ELF-1 (cell line): ENCODE results near the gene ATXN10.
"Not testable (repeated sequence)": the region's sequence is repeated elsewhere in the genome, so short reads cannot be mapped to it uniquely, and the experiment has no call there.

Source experiments
- DNase-seq: peaks from one replicate; pipeline ENCODE4 v3.0.0-alpha.2; 2016; ENCODE audit warnings: low read depth, low spot score

ATXN10 gene

DNA sequence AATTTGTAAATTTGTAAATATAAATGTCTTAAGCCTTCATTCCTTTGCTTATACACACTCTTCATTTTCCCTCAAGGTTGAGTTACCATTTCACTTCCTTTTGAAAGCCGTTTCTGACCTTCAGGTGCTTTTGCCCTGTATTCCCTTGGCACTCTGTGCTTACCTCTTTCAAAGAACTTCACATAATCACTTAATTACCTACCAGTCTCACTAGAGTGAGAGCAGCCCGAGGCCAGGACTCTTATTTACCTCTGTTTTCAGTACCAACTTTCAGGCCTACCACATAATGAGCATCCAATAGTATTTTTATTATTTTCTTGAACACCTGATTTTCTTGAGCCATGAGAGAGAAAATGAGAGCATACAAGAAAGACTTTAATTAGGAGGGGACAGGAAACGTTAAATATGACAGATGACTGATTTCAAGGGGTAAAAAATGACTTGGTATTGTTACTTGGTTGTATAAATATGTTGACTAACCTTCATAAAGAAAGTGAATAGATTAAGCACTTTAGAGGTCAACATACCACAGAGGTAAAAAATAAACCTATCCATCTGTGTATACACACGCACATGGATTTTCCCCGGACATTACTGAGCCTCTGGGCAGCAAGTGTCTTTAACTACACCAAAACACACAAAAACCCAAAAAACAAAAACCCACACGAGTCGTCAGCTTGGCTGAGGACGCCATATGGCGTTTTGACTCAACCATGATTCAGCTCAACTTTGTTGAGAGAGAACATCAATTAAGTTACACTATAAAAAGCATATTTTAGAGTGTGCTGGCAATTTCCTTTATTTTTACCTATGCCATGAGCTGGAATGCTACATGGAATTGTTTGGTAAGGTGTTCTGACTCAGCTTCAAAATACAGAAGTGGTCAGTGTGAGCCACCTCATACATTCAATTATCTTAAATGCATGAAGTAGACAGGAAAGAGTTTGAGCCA, 7.6 kb downstream of the ATXN10 start:
- DNase-seq: no peak

- no peak for DNase-seq
These were observed 9.5 kb downstream of the ATXN10 start for GRCh38 chr22:45680932-45681700.

GRCh38 chr22:45682064-45682463, 10.4 kb downstream of the ATXN10 start:
- no peak for DNase-seq

DNA sequence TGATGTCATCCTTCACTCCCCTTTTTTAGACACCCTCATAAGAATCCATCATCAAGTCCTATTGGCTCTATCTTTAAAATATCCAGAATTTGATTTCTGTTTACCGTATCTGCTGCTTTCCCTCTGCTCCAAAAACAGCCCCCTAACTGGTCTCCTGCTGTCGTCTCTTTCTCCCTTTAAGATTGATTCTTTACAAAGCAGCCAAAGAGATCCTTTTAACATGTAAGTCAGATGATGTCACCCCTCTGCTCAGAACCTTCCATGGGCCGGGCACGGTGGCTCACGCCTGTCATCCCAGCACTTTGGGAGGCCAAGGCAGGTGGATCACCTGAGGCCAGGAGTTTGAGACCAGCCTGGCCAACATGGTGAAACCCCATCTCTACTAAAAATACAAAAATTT, 11.1 kb downstream of the ATXN10 start:
- DNase-seq: not testable (repeated sequence)

DNA sequence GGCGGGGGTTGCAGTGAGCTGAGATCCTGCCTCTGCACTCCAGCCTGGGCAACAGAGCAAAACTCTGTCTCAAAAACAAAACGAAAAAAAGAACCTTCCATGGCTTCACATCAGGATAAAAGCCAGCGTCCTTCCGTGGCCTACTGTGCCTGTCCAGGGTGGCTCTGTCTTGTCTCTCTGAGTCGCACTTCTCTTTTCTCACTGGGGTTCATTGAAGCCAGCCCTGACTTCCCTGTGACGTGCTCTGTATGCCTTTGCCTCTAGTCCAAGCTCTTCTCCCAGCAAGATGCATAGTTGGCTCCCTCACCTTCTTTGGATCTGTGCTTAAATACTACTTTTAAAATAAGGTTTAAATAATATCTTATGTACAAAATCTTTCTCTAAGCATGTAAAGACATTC, 11.6 kb downstream of the ATXN10 start:
- DNase-seq: no peak

GRCh38 chr22:45683680-45684079, 12.0 kb downstream of the ATXN10 start:
- no peak for DNase-seq

GRCh38 chr22:45684169-45684568, 12.5 kb downstream of the ATXN10 start:
- no peak for DNase-seq

DNA sequence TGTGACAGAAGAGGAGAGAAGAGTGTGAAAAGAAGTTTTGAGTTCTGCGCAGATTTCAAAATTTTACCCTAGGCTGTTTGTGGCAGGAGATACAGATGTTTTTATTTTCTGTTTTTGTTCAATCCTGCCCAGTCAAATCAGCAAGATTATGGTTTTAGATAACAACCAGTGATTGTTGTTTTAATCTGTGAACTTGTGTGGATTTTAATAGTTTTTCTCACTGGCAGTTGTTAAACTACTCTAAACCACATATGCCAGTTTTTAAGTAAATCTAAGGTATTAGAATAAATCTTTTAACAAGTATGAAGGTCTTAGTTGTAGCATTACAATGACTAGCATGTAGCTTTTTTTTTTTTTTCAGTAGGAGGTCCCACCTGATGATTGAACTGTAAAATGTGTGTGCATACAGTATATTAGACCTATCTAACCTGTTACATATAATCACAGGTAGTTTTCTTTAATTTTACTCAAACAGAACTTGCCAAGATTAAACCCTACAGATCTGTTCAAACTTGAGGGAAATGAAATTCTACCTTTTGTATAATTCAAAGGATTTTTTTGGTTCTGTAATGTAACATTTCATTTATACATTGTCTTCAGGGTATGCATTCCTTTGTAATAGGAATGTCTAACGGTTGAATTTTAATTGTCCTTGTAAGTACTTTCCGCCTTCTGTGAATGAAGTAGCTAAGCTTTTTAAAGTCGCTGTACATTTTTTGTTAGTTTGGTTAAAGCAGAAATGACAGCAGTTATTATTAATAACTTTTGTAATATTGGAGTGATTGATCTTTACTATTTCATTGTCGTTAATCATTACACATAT, 13.3 kb downstream of the ATXN10 start:
- no peak for DNase-seq

DNA sequence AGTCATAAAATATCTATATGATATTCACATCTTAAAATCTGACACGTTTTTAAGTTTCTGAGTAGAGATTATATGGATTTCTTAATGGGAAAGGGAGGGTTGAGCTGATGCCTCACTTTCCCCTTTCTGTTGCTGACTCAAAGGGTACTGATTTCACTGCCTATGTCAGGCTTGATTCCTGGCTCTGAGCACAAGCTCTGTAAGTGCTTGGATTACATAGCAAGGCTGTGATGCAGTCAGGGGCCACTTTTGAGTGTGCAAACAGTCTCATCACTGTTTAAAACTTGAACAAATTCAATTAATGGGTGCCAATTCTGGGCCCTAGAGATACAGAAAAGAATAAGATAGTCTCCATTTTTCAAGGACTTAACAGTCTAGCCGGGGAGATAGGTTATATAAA, 14.4 kb downstream of the ATXN10 start:
- DNase-seq: no peak

- DNase-seq: no peak
These were observed 15.2 kb downstream of the ATXN10 start for GRCh38 chr22:45686836-45687235.

DNA sequence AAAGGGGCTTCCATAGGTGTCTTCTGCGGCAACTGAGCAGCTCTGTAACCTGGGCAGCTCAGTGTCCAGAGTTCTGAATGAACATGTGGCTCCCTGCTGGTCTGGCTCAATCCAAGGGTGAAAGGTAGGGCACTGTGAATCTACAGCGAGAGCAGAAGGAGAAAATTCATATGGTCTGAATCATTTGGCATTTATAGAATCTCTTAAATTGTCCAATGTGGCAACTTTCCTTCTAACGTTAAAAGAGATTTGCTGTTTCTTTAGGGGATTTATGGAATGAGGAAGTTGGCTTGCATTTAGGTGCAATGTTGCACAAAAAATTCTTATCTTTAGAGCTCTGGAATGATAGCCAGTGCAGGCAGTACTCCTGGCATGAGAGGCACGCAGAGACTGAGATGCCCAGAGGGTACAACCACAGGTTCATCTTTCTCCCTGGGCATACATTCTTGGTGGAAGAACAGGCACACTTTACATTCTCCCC, 17.0 kb downstream of the ATXN10 start:
- no peak for DNase-seq

- DNase-seq: no peak
These were observed 17.6 kb downstream of the ATXN10 start for GRCh38 chr22:45689211-45689610.

DNA sequence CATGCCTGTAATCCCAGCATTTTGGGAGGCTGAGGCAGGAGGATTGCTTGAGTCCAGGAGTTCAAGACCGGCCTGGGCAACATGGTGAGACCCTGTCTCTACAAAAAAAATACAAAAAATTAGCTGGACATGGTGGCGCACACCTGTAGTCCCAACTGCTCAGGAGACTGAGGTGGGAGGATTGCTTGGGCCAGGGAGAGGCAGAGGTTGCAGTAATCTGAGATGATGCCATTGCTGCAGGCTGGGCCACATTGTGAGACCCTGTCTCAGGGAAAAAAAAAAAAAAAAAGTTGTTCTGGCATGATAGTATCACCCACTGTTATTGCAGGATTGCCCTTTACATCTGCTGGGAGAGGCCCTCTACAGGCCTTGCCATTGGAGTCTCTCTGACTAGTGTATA, 18.4 kb downstream of the ATXN10 start:
- no peak for DNase-seq

DNA sequence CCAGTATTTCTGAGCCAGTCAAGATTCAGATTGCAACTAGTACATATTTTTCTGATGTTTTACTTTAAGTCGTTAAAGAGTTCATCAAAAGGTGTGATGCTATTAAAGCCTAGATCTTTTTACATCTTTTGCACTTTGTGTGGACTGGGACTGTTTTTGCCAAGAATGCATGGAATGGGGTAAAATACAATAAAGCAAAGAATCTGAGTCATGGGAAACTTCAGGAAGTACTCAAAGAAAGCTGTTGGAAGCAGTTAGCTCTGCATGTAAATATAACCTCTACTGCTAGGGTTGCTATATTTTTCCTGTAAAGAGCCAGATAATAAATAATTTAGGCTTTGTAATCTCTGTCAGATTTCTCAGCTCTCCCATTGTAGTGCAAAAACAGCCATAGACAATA, 20.9 kb downstream of the ATXN10 start:
- no peak for DNase-seq

GRCh38 chr22:45693835-45694234, 22.2 kb downstream of the ATXN10 start:
- DNase-seq: no peak

- no peak for DNase-seq
These were observed 24.6 kb downstream of the ATXN10 start for GRCh38 chr22:45696227-45696626.

GRCh38 chr22:45698094-45698493, 26.5 kb downstream of the ATXN10 start:
- DNase-seq: no peak

- DNase-seq: no peak
These were observed 31.3 kb downstream of the ATXN10 start for GRCh38 chr22:45702981-45703380.

DNA sequence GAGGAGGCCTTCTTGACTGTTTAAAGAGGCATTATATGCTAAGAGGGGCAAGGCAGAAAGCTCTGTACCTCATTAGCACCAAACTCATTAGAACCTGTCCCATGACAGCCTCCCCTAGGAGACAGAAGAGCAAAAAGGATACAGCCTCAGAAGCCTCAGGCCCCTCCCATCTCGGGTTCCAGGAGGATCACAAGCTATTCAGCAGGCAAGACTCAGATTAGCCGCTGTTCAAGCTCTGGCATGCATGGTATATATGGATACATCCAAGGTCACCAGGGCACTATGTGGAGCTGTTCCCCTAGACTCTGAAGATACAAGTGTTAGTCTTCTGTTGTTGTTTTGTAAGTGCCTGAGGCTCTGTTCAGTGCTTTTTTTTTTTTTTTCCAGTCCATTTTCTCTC, 32.1 kb downstream of the ATXN10 start:
- no peak for DNase-seq

GRCh38 chr22:45704648-45705047, 33.0 kb downstream of the ATXN10 start:
- DNase-seq: no peak

DNA sequence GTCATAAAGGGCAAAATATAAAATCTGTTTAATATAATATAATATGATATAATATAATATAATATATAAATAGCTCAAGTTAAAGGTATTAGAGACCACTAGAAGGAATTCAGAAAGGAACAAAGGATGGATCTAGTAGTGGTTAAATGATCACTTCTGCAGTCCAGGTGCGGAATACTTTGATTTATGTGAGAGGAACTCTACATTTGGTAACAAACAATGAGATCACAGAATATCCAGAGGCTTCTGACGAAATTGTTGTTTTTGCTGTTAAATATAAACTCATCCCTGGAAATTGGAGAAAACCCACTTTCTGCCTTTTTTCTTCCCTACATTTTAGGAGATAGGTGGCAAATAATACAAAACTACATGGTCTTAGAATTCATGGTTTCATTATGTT, 36.0 kb downstream of the ATXN10 start:
- no peak for DNase-seq

GRCh38 chr22:45708145-45708544, 36.5 kb downstream of the ATXN10 start:
- DNase-seq: no peak
